ENCODE measurements around the gene P2RY4. TPM values are rescaled to one million over a fixed set of nuclear protein-coding genes. Genes with fewer than 3 reads are reported as not detected.

Gene P2RY4
- total and polyA plus RNA-seq, 2 of the 4 experiments (the other 2 are of a cell fraction), result 0.14 TPM; not detected in 1

- CTCF ChIA-PET, result no interaction called here
- dilution Hi-C loops (cut with HindIII; ENCODE audit: low sequenced_read_pairs, unreplicated experiment), result no loop called here
- no TSS peak for BruUV-seq (replicated peaks)
Measured at GRCh38 chrX:70279081-70279480, 19.1 kb upstream of the P2RY4 start.

More at GRCh38 chrX:70279081-70279480, 19.1 kb upstream of the P2RY4 start:
- no CpG with 5 or more reads among the region's 3 CpGs for WGBS, 2 experiments (ENCODE audit: extremely low coverage in 2 of 2, insufficient read length in 1 of 2)
- in situ Hi-C loops (cut with MboI; ENCODE audit: low sequenced_read_pairs) (no loop called here), intact Hi-C loops (cut with micrococcal nuclease) (no loop called here)
- ATAC-seq (ENCODE audit: low read depth) (no peak), DNase-seq (no peak)
- Histone ChIP-seq H3K4me2 (ENCODE audit: low read depth, low read length) (no peak overlapping the region), H3K4me1 (ENCODE audit: control insufficient read depth, insufficient read depth, low read length) (no peaks in the 10 kb centered on the region), H4K91ac (ENCODE audit: insufficient read depth, low read depth, low read length) (no peak overlapping the region), H2BK15ac (ENCODE audit: low read depth, low read length) (no peak overlapping the region), H3K79me1 (ENCODE audit: low read depth in 1 of 2, low read length in 2 of 2) (no peaks in the 10 kb centered on the region), H4K8ac (ENCODE audit: low read depth in 2 of 2, low read length in 2 of 2) (no peak overlapping the region), H3K27me3 (ENCODE audit: control insufficient read depth, insufficient read depth, low read length) (no peaks in the 10 kb centered on the region; the same call in 1 of the 2 replicates), H3K23ac (ENCODE audit: low read depth, low read length) (no peak overlapping the region), H2AK9ac (replicated peaks; ENCODE audit: low read depth, low read length, poor library complexity) (no peak overlapping the region), H3K14ac (replicated peaks; ENCODE audit: low read depth, low read length) (no peak overlapping the region), H2BK120ac (ENCODE audit: low read depth, low read length) (no peak overlapping the region), H3K56ac (ENCODE audit: extremely low read depth, insufficient read depth, low read length) (no peak overlapping the region), H3K4me3 (ENCODE audit: insufficient read depth, low read depth, low read length) (no peak overlapping the region), H3K27ac (ENCODE audit: insufficient read depth, low read length) (no peak overlapping the region), H4K5ac (ENCODE audit: low read depth, low read length) (no peak overlapping the region), H3K36me3 (ENCODE audit: control insufficient read depth, insufficient read depth, low read length) (no peaks in the 10 kb centered on the region; the same call in 1 of the 2 replicates), H2AK5ac (ENCODE audit: low read depth, low read length) (no peak overlapping the region), H2AFZ (replicated peaks; ENCODE audit: low read length, poor library complexity) (no peak overlapping the region), H3K4ac (ENCODE audit: low read depth, low read length) (no peak overlapping the region), H3K18ac (ENCODE audit: low read depth, low read length) (no peak overlapping the region), H3K9me1 (ENCODE audit: insufficient read depth, low read length) (no peaks in the 10 kb centered on the region), H4K20me1 (ENCODE audit: insufficient read depth, low read length) (no peaks in the 10 kb centered on the region), H2BK5ac (ENCODE audit: low read depth, low read length, poor library complexity, severe bottlenecking) (no peak overlapping the region), H2BK20ac (ENCODE audit: low read depth, low read length) (no peak overlapping the region), H3K9me3 (ENCODE audit: control insufficient read depth, insufficient read depth, low read length) (no peaks in the 10 kb centered on the region; the same call in 1 of the 2 replicates), H3K9ac (ENCODE audit: low read depth, low read length) (no peak overlapping the region)
- TF ChIP-seq MAFK (IDR thresholded peaks at IDR 0.05; ENCODE audit: low read depth, low read length), result no peak
- no peak for TF ChIP-seq RFX5 (IDR thresholded peaks at IDR 0.05; ENCODE audit: low read depth, low read length)
- no peak for TF ChIP-seq RCOR1 (IDR thresholded peaks at IDR 0.05; ENCODE audit: insufficient replicate concordance, low read length)
- no peak for TF ChIP-seq SMC3 (IDR thresholded peaks at IDR 0.05; ENCODE audit: low read depth, low read length)
- no peak for TF ChIP-seq FOS (IDR thresholded peaks at IDR 0.05; ENCODE audit: low read depth, low read length)
- no peak for TF ChIP-seq CTCF (conservative IDR thresholded peaks at IDR 0.05; ENCODE audit: low read depth, low read length)
- TF ChIP-seq RAD21 (IDR thresholded peaks at IDR 0.05; ENCODE audit: low read length), result no peak
- TF ChIP-seq CEBPB (IDR thresholded peaks at IDR 0.05; ENCODE audit: low read depth, low read length), result no peak
- TF ChIP-seq BHLHE40 (IDR thresholded peaks at IDR 0.05; ENCODE audit: low read depth, low read length), result no peak
- no peak for TF ChIP-seq MAZ (IDR thresholded peaks at IDR 0.05; ENCODE audit: borderline replicate concordance, low read depth, low read length)
- no peak for TF ChIP-seq USF2 (IDR thresholded peaks at IDR 0.05; ENCODE audit: low read depth, low read length)
- TF ChIP-seq NFE2L2 (IDR thresholded peaks at IDR 0.05; ENCODE audit: low read depth, low read length), result no peak
- no peak for TF ChIP-seq CHD1 (IDR thresholded peaks at IDR 0.05; ENCODE audit: low read depth, low read length)
- TF ChIP-seq ELK1 (IDR thresholded peaks at IDR 0.05; ENCODE audit: borderline replicate concordance, low read depth, low read length), result no peak
- TF ChIP-seq POLR2A (IDR thresholded peaks at IDR 0.05; ENCODE audit: low read depth, low read length), result no peak
- TF ChIP-seq MXI1 (IDR thresholded peaks at IDR 0.05; ENCODE audit: borderline replicate concordance, low read depth, low read length), result no peak
- POLR2A ChIA-PET (ENCODE audit: unreplicated experiment), result no interaction called here

All from IMR-90 (cell line).